IPS-NIHi7 (cell line): Measurements from ENCODE around the gene SCAF11.

Experiments
- DNase-seq: peaks from one replicate; pipeline ENCODE4 v3.0.0; 2012; ENCODE audit warnings: mixed read lengths; ENCODE audit errors: extremely low spot score

Gene SCAF11

GRCh38 chr12:45978108-45978507 lies 12.3 kb downstream of the SCAF11 start:
- no peak for DNase-seq

DNA sequence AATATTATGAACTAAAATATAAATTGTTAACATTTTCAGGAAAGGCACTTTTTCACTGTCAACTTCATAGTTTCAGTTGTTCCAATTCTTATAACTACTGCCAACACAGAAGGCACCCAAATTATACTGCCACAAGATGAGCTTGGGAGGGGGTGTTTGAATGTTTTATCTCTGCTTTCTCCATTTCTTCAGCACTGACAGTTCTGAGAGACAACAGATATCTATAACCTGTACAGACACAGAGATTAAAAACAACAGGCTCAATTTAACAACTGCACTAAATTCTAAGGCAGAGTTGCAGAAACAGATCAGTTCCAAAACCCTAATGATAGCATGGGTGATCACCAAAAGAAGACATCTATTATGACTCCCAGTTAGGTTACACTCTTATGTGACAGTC lies 12.8 kb downstream of the SCAF11 start:
- DNase-seq: no peak

DNA sequence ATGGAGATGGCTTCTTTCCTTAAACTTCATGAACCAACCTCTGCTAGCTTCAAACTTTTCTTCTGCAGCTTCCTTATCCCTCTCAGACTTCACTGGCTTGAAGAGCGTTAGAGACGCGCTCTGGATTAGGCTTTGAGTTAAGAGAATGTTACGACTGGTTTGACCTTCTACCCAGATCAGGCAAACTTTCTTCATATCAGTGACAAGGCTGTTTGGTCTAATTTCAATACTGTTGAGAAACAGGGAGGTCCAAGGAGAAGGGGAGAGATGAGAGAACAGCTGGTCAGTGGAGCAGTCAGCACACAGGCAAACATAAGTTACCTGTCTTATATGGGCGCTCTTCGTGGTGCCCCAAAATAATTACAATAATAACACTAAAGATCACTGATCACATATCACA lies 14.9 kb downstream of the SCAF11 start:
- DNase-seq: no peak

GRCh38 chr12:45974883-45975282 lies 15.5 kb downstream of the SCAF11 start:
- DNase-seq: no peak

GRCh38 chr12:45974171-45974719 lies 16.1 kb downstream of the SCAF11 start:
- DNase-seq: no peak

GRCh38 chr12:45973526-45973925 lies 16.8 kb downstream of the SCAF11 start:
- no peak for DNase-seq

GRCh38 chr12:45970391-45970790 lies 20.0 kb downstream of the SCAF11 start:
- no peak for DNase-seq

- DNase-seq: no peak
Observed at GRCh38 chr12:45969084-45969483, 21.3 kb downstream of the SCAF11 start.

DNA sequence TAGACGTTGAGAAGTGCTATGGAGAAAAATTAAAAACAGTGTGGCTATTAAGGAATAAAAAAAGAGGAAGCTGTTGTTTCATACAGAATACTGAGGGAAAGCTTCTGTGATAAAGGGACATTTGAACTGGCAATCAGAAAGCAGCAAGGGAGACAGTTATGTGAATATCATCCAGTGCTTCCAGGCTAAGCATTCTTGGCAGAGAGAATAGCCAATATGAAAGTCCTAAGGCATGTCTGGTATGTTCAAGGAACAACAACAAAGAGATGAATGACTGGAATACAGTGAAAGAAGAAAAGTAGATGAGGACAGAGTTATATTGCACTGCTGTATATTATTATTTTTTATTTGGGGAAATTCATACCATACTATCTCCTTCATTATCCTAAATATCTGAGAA lies 23.9 kb downstream of the SCAF11 start:
- DNase-seq: peak; percentile 9

DNA sequence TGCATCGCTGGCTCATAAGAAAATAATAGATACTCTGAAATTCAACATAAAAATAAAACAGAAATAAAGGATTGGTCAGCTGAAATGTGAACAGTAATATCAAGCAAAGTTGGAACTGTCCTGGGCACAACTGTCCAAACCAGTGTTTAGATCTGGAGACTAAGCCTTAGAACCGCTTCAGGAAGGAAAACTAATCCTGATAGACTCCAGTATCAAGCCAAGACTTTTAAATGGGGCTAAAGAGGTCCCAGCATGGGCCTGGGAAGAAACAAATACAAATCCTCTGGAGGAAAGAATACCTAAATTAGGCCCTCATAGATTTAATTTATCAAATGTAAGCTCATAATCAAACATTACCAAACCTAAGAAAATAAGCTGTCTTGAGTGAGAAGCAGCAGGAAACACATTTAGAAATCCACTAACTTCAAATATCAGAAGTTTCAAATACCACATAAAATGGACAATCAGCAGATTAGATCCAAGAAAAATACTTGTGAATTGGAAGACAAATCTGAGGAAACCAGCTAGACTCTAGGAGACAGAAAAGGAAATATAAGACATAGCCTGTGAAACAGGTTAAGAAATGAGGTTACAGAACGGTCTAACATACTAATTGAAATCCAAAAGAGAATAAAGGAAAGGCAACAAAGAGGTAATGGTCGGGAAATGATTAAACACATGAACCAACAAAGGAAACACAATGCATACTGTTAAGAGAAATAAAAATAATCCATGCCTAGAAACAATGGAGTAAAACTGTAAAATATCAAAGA lies 27.6 kb downstream of the SCAF11 start:
- no peak for DNase-seq

DNA sequence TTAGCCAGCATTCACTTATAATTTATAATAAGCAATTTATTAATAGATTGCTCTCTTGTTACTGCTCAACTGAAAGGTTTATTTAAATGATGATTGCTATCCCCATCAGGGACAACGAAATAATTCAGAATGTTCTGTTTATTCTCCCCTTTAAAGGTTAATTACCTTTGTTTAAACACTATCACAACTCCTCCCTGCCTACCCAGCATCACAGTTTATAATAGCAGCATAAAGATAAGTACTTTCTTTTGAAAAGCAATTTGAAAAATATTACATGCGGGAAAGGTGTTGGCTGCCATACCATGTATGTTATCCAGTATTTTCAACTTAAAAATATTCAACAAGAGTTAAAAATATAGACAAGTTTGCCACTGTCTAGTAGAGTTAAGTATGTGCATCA lies 30.6 kb downstream of the SCAF11 start:
- no peak for DNase-seq

DNA sequence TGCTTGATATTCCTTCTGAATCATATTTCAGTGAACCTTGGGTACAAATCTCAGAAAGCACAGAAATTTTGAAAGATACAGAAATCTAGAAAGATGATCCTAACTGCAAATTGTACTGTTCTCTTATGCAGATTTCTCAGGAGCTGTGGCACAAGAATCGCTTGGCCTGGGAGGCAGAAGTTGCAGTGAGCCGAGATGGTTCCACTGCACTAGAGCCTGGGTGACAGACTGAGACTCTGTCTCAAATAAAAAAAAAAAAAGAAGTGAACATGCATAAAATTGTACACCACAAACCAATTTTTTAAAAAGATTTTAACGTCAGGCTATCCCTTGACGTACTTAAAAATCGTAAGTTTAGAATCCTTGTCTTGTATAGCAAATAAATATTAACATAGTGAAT lies 31.3 kb downstream of the SCAF11 start:
- DNase-seq: no peak

DNA sequence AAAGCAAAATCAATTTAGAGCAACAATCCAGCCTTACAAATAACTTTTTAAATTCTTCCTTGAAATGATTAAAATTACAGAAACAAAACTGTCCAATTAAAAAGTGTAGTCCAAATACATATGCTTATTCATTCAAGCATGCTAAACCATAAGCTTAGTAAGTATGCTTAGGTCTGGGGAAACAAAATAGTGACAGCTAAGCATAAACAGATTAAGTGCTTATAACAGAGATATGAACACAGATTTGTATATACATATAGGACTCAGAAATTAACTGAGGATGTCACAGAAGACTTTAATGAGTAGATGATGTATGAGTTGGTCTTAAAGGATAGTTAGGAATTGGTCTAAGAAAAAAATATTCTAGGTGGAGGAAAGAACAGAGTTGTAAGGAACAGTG lies 41.8 kb downstream of the SCAF11 start:
- no peak for DNase-seq

GRCh38 chr12:45946435-45946834 lies 43.9 kb downstream of the SCAF11 start:
- DNase-seq: no peak

DNA sequence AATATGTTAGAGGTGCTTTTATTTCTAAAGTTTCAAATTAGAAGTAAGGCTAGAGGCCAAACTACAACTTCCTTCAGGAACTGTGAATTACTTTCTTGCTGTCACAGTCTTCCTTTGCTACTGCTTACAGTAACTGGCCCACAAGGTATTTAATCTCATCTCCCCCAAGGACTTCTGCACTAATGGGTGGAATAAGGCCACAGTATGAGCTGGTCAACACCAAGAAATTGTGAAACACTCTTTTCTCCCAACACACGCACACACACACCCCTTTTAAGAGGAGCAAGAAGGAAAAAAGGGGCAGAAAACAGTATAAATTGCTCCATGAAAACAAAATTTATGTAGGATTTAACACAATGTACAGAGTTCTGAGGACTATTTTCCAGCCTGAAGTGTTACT lies 45.6 kb downstream of the SCAF11 start:
- no peak for DNase-seq

DNA sequence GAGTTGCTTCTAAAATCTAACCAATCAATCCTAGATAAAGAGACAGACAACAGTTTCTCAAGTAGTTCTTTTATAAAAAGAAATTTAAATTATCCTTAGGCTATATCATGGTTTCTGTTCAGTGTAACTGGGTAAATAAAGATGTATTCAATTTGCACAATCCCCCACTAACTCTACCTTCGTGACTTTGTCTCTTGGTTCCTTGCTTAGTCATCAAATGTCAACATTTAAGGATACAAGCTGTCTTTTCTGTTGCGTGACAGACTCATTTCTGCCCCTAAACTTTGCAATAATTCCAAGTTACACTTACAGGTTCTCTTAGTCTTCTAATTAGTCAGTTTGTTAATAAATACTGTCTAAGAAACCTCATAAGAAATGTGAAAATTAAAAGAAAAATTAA lies 50.6 kb downstream of the SCAF11 start:
- no peak for DNase-seq

GRCh38 chr12:45938566-45938965 lies 51.8 kb downstream of the SCAF11 start:
- DNase-seq: no peak

- DNase-seq: no peak
Observed at GRCh38 chr12:45934956-45935355, 55.4 kb downstream of the SCAF11 start.

DNA sequence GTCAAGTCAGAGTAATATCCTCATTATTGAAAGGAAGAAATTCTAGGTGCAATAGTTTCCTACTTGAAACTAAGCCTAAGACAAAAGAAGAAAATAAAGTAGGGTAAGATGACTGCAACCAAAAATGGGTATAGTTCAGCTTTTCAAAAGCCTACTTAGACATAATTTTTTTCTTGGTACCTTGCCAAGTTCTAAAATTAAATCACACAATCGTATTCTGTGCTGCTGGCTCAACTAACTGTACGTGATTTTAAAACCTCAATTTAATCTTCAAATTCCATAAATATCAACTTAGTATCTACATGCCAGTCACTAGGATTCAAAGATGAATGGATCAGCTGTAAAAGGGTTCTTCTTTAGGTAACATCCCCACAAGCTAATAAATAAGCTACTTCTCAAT lies 56.9 kb downstream of the SCAF11 start:
- no peak for DNase-seq

DNA sequence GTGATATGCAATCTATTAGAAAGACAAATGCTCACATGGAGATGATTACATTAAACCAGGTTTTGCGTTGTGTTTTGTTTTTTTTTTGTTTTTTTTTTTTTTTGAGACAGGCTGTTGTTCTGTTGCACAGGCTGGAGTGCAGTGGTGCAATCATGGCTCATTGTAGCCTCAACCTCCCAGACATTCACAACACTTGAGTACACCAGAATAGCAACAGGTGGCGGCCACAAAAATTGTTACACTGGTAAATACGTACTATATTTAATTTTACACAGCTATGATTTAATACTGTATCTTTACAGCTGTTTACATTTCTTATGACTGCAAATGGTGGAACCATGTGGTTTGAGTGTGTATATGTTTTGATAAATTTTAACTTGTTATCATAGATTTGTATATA lies 60.0 kb downstream of the SCAF11 start:
- no peak for DNase-seq

GRCh38 chr12:45928309-45928708 lies 62.1 kb downstream of the SCAF11 start:
- no peak for DNase-seq

GRCh38 chr12:45918818-45919217 lies 71.6 kb downstream of the SCAF11 start:
- no peak for DNase-seq

DNA sequence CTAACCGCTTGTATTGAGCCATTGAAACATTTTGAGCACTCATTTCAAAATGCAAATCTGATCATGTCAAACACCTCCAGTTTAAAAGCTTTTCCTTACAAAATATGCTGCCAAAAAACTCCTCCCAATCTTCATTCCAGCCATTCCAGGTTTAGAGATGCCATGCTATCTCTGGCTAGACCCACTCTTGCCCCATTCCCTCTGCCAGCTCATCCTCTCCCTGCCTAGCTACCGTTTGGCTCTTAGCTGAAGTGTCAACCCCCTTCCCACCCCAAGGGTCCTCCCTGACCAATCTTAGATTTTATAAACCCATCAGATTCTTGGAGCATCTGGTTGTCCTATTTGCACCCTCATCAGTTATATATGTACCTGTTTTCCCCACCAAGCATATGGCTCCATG lies 75.0 kb downstream of the SCAF11 start:
- no peak for DNase-seq

DNA sequence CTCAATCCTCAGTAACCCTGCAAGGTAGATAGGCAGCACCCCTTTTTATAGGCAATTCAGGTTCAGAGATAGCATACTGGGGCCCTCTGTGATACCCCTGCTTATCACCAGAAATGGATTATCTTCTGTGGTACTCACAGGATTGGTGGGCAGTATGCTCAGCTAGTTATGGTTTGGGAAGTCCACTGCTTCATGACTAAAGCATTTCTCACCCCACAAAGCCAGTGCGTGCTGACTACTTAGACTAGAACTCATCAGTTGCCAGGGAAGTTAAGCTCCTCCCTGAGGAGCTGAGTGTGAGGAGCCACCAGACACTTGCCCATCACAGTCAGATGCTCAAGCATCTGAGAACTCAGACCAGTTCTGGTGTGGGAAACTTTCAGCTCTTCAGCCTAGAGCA lies 76.3 kb downstream of the SCAF11 start:
- DNase-seq: peak; percentile 33
